Thyroid gland (tissue), 4 donors: ENCODE data around the gene GPR143. TPM values are rescaled to one million over a fixed set of nuclear protein-coding genes. Genes with fewer than 3 reads are reported as not detected.

Experiments used
- DNase-seq, 2 donors: peaks; one replicate each; pipeline ENCODE4 v3.0.0-alpha.2; 2019
- H3K27ac ChIP-seq, 3 donors: fragments of 200-600 bp; sonication (generic); 1 replicate in 2 of 3; 2 replicates in 1 of 3; pipeline ENCODE4 v1.5.1; 2016 to 2019; ENCODE audit warnings: mild to moderate bottlenecking in 1 of 3, moderate library complexity in 1 of 3
- H3K27me3 ChIP-seq: fragments of 200-600 bp; sonication (generic); one replicate; pipeline ENCODE4 v1.5.1; 2019
- H3K36me3 ChIP-seq, 2 donors: fragments of 200-600 bp; sonication (generic); one replicate each; pipeline ENCODE4 v1.5.1; 2016 to 2019
- H3K4me1 ChIP-seq, 2 donors: fragments of 200-600 bp; sonication (generic); one replicate each; pipeline ENCODE4 v1.5.1; 2017 to 2019
- H3K4me3 ChIP-seq, 3 donors: fragments of 200-600 bp; sonication (generic); replicated peaks in 1 of 3; 1 replicate in 2 of 3; 2 replicates in 1 of 3; pipeline ENCODE4 v1.5.1; 2016; ENCODE audit warnings: mild to moderate bottlenecking in 1 of 3
- H3K9me3 ChIP-seq: fragments of 200-600 bp; sonication (generic); one replicate; pipeline ENCODE4 v1.5.1; 2017
- POLR2A ChIP-seq, 2 donors: fragments of 450-650 bp; IDR thresholded peaks; one replicate each; pipeline ENCODE4 v1.6.1; 2017; ENCODE audit warnings: antibody characterized with exemption in 2 of 2, mild to moderate bottlenecking in 2 of 2, moderate library complexity in 1 of 2
- WGBS, 2 donors: methylation state at CpG; one replicate each; pipeline ENCODE4 v1.1.5; 2017; 5-methylcytosine and 5-hydroxymethylcytosine counted together
- intact Hi-C: fragments of 100-400 bp; cut with DNase I; formaldehyde crosslinking; loops from one replicate; pipeline ENCODE4 v1.15.1; 2023
- total RNA-seq, 4 donors: library from RNA; depleted of rRNA; stranded (reverse); fragments of >200 nt; gene quantifications; one replicate each; pipeline ENCODE4 v1.2.3, GENCODE V29; 2016
- TF ChIP-seq, protein P1 (sequence below), 6 experiments: fragments of 200-600 bp in 3 of 6; fragments of 450-650 bp in 3 of 6; sonication (generic) in 3 of 6; IDR thresholded peaks; one replicate each; pipeline ENCODE4 v1.5.1; 2016 to 2019; ENCODE audit warnings: antibody characterized with exemption in 6 of 6, mild to moderate bottlenecking in 2 of 6, inconsistent platforms in 1 of 6, moderate library complexity in 1 of 6

GPR143 gene
- total RNA-seq, 4 donors from 2014 or later, result 1.7 to 4.9 (median 3.4) TPM

DNA sequence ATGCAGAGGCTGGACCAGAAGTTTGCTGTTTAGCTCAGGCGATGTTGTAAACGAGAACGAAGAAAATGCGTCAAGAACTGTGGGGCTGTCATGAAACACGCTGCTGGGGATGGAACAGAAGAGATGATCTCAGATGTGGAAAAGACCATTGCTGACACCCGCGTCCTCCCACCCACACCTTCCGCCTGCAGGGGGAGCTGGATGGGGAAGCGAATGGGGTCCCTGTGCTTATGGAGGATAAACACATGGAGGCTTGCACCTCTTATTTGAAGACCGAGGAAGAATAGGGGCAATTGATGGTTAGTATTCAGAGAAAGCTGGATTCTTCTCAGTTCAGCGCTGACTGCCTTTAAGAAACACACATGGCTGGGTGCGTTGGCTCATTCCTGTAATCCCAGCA, 63.9 kb downstream of the GPR143 start:
- WGBS, 2 donors, result 95 to 97% methylated on average over 12 of the region's 12 CpGs
- Histone ChIP-seq H3K27ac (no peak overlapping the region), H3K4me1 (no peaks in the 10 kb centered on the region), H3K27me3 (no peaks in the 10 kb centered on the region), H3K9me3 (no peaks in the 10 kb centered on the region), H3K4me3 (no peak overlapping the region), H3K36me3 (no peaks in the 10 kb centered on the region)
- DNase-seq, result no peak
- intact Hi-C loops, result no loop called here
- TF ChIP-seq, protein P1, sequence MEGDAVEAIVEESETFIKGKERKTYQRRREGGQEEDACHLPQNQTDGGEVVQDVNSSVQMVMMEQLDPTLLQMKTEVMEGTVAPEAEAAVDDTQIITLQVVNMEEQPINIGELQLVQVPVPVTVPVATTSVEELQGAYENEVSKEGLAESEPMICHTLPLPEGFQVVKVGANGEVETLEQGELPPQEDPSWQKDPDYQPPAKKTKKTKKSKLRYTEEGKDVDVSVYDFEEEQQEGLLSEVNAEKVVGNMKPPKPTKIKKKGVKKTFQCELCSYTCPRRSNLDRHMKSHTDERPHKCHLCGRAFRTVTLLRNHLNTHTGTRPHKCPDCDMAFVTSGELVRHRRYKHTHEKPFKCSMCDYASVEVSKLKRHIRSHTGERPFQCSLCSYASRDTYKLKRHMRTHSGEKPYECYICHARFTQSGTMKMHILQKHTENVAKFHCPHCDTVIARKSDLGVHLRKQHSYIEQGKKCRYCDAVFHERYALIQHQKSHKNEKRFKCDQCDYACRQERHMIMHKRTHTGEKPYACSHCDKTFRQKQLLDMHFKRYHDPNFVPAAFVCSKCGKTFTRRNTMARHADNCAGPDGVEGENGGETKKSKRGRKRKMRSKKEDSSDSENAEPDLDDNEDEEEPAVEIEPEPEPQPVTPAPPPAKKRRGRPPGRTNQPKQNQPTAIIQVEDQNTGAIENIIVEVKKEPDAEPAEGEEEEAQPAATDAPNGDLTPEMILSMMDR (IDR thresholded peaks at IDR 0.05), result no peak
- TF ChIP-seq POLR2A (IDR thresholded peaks at IDR 0.05), result no peak

DNA sequence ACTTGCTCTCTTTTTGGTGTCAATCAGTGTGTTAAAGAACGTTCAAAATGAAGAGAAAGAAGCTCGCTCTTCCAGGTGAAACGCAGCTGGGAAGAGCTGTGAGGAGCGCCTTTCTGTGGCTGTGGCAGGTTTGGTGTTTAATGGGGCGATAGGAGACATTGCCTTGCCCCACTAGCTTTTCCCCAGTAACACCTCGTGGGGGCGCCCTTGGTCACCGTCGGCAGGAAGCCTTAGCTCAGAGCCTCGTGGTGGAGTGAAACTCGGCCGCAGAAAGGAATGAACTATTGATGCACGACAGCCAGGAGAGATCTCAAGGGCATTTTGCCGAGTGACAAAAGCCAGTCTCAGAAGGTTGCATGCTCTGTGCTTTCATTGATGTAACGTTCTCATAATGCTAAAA, 65.1 kb downstream of the GPR143 start:
- Histone ChIP-seq H3K4me1 (no peaks in the 10 kb centered on the region), H3K4me3 (no peak overlapping the region), H3K27me3 (no peaks in the 10 kb centered on the region), H3K27ac (no peak overlapping the region), H3K9me3 (no peaks in the 10 kb centered on the region), H3K36me3 (no peaks in the 10 kb centered on the region)
- 76 to 88% methylated on average over 12 to 13 of the region's 15 CpGs for WGBS, 2 donors
- TF ChIP-seq, protein P1 (IDR thresholded peaks at IDR 0.05), result no peak
- TF ChIP-seq POLR2A (IDR thresholded peaks at IDR 0.05), result no peak
- DNase-seq, result no peak
- intact Hi-C loops, result no loop called here

DNA sequence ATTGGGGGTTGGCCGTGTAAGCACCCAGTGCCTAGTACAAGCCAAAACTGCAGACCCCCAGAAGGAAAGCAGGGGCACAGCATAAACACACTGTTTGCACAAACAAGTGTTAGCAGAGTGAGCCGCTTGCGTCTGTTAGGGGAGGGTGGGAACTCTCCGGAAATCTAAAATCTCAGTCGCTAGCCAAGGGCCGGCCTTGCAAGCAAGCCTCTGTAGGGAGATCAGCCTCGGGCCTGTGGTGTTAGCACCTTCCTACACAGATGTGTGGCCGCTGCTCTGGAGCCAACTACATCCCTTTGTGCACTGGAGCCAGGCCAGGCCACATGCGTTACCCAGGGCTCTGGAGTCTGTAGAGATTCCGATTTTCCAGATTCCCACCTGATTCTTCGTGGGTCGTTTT, 67.1 kb downstream of the GPR143 start:
- H3K4me3 ChIP-seq, result no peak overlapping the region
- WGBS, 2 donors, result 92% methylated on average over 6 to 9 of the region's 12 CpGs
- no peaks in the 10 kb centered on the region for H3K9me3 ChIP-seq
- TF ChIP-seq POLR2A (IDR thresholded peaks at IDR 0.05), result no peak
- TF ChIP-seq, protein P1 (IDR thresholded peaks at IDR 0.05), result no peak
- H3K36me3 ChIP-seq, result no peaks in the 10 kb centered on the region
- H3K27me3 ChIP-seq, result no peaks in the 10 kb centered on the region
- H3K27ac ChIP-seq, result no peak overlapping the region
- intact Hi-C loops, result no loop called here
- H3K4me1 ChIP-seq, result no peaks in the 10 kb centered on the region
- no peak for DNase-seq

DNA sequence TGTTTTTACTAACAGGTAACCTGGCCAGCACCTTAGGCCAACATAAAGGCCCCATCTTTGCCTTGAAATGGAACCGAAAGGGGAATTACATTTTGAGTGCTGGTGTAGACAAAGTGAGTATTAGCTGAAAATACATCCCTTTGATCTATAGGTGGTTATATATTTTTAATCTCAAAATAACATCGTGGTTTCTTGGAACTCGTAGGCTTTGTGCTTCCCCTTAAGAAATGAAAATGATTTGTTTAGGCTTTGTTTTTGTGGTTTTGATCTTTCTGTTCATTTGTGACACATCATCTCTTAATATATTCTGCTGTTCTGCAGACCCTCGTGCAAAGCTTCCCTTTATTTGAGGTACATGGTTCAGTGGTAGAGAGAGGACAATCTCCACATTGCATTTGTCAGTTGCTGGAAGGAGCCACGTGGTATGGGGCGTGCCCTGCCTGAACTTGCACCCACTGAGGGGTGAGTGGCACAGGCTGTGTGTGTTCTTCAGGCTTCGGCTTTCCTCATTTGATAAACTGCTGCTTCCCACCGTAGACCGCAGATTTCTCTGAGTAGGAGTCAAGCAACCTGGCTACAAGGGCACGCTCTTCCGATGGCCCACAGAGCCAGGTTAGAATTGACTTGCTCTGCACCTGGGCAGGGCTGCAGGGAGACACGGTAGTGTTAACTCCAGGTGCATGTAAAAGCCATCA, 72.2 kb downstream of the GPR143 start:
- no peaks in the 10 kb centered on the region for H3K27me3 ChIP-seq
- no peak overlapping the region for H3K27ac ChIP-seq
- intact Hi-C loops, result no loop called here
- no peaks in the 10 kb centered on the region for H3K4me1 ChIP-seq
- TF ChIP-seq POLR2A (IDR thresholded peaks at IDR 0.05), result no peak
- TF ChIP-seq, protein P1 (IDR thresholded peaks at IDR 0.05), result no peak
- 91 to 94% methylated on average over 11 to 12 of the region's 12 CpGs for WGBS, 2 donors
- no peaks in the 10 kb centered on the region for H3K9me3 ChIP-seq
- H3K36me3 ChIP-seq, result no peaks in the 10 kb centered on the region
- no peak overlapping the region for H3K4me3 ChIP-seq
- no peak for DNase-seq

DNA sequence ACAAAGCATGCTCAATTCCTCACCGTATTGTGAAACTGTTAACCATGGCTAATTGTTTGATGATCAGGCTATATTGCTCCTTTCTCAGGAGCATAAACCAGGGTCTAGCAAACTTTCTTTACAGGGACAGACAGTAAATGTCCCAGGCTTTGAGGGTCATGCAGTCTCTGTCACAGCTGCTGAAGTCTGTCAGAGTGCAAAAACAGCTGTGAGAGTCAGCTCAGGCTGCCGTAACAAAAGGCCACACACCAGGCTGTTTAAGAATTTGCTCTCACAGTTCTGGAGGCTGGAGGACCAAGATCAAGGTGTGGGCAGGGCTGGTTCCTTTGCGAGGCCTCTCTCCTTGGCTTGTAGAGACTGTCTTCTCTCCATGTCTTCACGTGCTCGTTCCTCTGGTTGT, 75.6 kb downstream of the GPR143 start:
- TF ChIP-seq, protein P1 (IDR thresholded peaks at IDR 0.05), result no peak
- TF ChIP-seq POLR2A (IDR thresholded peaks at IDR 0.05), result no peak
- WGBS, 2 donors, result 94 to 95% methylated on average over 5 of the region's 5 CpGs
- H3K9me3 ChIP-seq, result no peaks in the 10 kb centered on the region
- no peak overlapping the region for H3K27ac ChIP-seq
- no peak overlapping the region for H3K4me3 ChIP-seq
- DNase-seq, result no peak
- H3K27me3 ChIP-seq, result no peaks in the 10 kb centered on the region
- intact Hi-C loops, result no loop called here
- H3K4me1 ChIP-seq, result no peaks in the 10 kb centered on the region
- no peaks in the 10 kb centered on the region for H3K36me3 ChIP-seq
